Neural cell (in vitro differentiated cells): ENCODE results near the gene EMC9. TPM values are rescaled to one million over a fixed set of nuclear protein-coding genes. Genes with fewer than 3 reads are reported as not detected.

Source experiments
- H2AFZ ChIP-seq: fragments of 200-600, 300-800 bp; sonication (generic), shearing (Covaris generic); 2 replicates; pipeline ENCODE4 v1.6.0; 2014; ENCODE audit warnings: low read depth, mild to moderate bottlenecking, antibody characterized with exemption, low read length, moderate library complexity
- H3F3A ChIP-seq: fragments of 200-600 bp; shearing (Covaris generic); 2 replicates; pipeline ENCODE4 v1.6.1; 2016; ENCODE audit warnings: mild to moderate bottlenecking, moderate library complexity, mixed read lengths, antibody characterized with exemption, low read length; ENCODE audit not compliant: insufficient read depth, poor library complexity, severe bottlenecking
- H3K27ac ChIP-seq: fragments of 200-600, 300-800 bp; sonication (generic), shearing (Covaris generic); 2 replicates; pipeline ENCODE4 v1.5.1; 2014; ENCODE audit warnings: mild to moderate bottlenecking, low read length, moderate library complexity
- H3K27me3 ChIP-seq: fragments of 300-800, 200-600 bp; sonication (generic), shearing (Covaris generic); 2 replicates; pipeline ENCODE4 v1.6.0; 2014; ENCODE audit warnings: mild to moderate bottlenecking, low read depth, low read length, moderate library complexity; ENCODE audit not compliant: insufficient read depth
- H3K36me3 ChIP-seq: fragments of 300-800, 200-600 bp; sonication (generic), shearing (Covaris generic); 2 replicates; pipeline ENCODE4 v1.5.1; 2014; ENCODE audit warnings: mild to moderate bottlenecking, antibody characterized with exemption, low read length, moderate library complexity; ENCODE audit not compliant: insufficient read depth
- H3K4me2 ChIP-seq: fragments of 300-800, 200-600 bp; sonication (generic), shearing (Covaris generic); 2 replicates; pipeline ENCODE4 v1.6.0; 2014; ENCODE audit warnings: mild to moderate bottlenecking, low read length
- H3K4me3 ChIP-seq: fragments of 300-800, 200-600 bp; sonication (generic), shearing (Covaris generic); 2 replicates; pipeline ENCODE4 v1.5.1; 2014; ENCODE audit warnings: mild to moderate bottlenecking, low read length, moderate library complexity
- H3K79me2 ChIP-seq: fragments of 200-600 bp; shearing (Covaris generic); replicated peaks from 2 replicates; pipeline ENCODE4 v1.6.0; 2014; ENCODE audit warnings: mild to moderate bottlenecking, low read length, moderate library complexity; ENCODE audit not compliant: insufficient read depth
- H3K9ac ChIP-seq: fragments of 300-800, 200-600 bp; sonication (generic), shearing (Covaris generic); 2 replicates; pipeline ENCODE4 v1.6.1; 2016; ENCODE audit warnings: mild to moderate bottlenecking, low read length, mixed read lengths
- H3K9me2 ChIP-seq: fragments of 200-600 bp; shearing (Covaris generic); 2 replicates; pipeline ENCODE4 v1.6.1; 2016; ENCODE audit warnings: mild to moderate bottlenecking, low read length, mixed read lengths; ENCODE audit not compliant: insufficient read depth
- H3K9me3 ChIP-seq: fragments of 200-600, 300-800 bp; sonication (generic), shearing (Covaris generic); 2 replicates; pipeline ENCODE4 v1.6.1; 2016; ENCODE audit warnings: mild to moderate bottlenecking, mixed run types, low read length, moderate library complexity, mixed read lengths
- H4K20me1 ChIP-seq: fragments of 200-600 bp; shearing (Covaris generic); 2 replicates; pipeline ENCODE4 v1.6.1; 2016; ENCODE audit warnings: mild to moderate bottlenecking, mixed run types; ENCODE audit not compliant: insufficient read depth
- EP300 ChIP-seq: fragments of 450-650 bp; conservative IDR thresholded peaks from 2 replicates; pipeline ENCODE4 v1.6.1; 2014; ENCODE audit warnings: antibody characterized with exemption, mild to moderate bottlenecking, moderate library complexity; ENCODE audit not compliant: poor library complexity, severe bottlenecking
- EZH2 ChIP-seq: fragments of 200-600, 300-800 bp; shearing (Covaris generic), sonication (generic); IDR thresholded peaks from 2 replicates; pipeline ENCODE4 v1.6.1; 2014; ENCODE audit warnings: antibody characterized with exemption, low read length, borderline replicate concordance, mild to moderate bottlenecking; ENCODE audit not compliant: insufficient read depth, poor library complexity, severe bottlenecking
- MXI1 ChIP-seq: fragments of 450-650 bp; conservative IDR thresholded peaks from 2 replicates; pipeline ENCODE4 v1.6.1; 2014; ENCODE audit warnings: antibody characterized with exemption, mild to moderate bottlenecking; ENCODE audit not compliant: poor library complexity, severe bottlenecking
- POLR2AphosphoS5 ChIP-seq: IDR thresholded peaks from 2 replicates; pipeline ENCODE4 v1.6.1; 2012
- RAD21 ChIP-seq: fragments of 450-650 bp; conservative IDR thresholded peaks from 2 replicates; pipeline ENCODE4 v1.6.1; 2014; ENCODE audit warnings: antibody characterized with exemption, mild to moderate bottlenecking, moderate library complexity
- SMC3 ChIP-seq: fragments of 450-650 bp; conservative IDR thresholded peaks from 2 replicates; pipeline ENCODE4 v1.6.1; 2014; ENCODE audit warnings: antibody characterized with exemption, mild to moderate bottlenecking, moderate library complexity; ENCODE audit not compliant: poor library complexity
- TAF1 ChIP-seq: IDR thresholded peaks from 2 replicates; pipeline ENCODE4 v1.6.1; 2012; ENCODE audit warnings: low read depth
- polyA plus RNA-seq: library from polyadenylated mRNA; depleted of rRNA; stranded (reverse); fragments of >200 nt; gene quantifications from 2 replicates; pipeline ENCODE4 v1.2.3, GENCODE V29; 2014
- TF ChIP-seq, protein P1 (sequence below): IDR thresholded peaks from 2 replicates; pipeline ENCODE4 v1.6.1; 2012; ENCODE audit warnings: borderline replicate concordance
- TF ChIP-seq, protein P2 (sequence below): fragments of 450-650 bp; IDR thresholded peaks from 2 replicates; pipeline ENCODE4 v1.5.1; 2014; ENCODE audit warnings: antibody characterized with exemption, mild to moderate bottlenecking, moderate library complexity; ENCODE audit not compliant: poor library complexity, severe bottlenecking

The EMC9 gene
- polyA plus RNA-seq, 1 donor from 2014 or later, result 45.1 TPM

DNA sequence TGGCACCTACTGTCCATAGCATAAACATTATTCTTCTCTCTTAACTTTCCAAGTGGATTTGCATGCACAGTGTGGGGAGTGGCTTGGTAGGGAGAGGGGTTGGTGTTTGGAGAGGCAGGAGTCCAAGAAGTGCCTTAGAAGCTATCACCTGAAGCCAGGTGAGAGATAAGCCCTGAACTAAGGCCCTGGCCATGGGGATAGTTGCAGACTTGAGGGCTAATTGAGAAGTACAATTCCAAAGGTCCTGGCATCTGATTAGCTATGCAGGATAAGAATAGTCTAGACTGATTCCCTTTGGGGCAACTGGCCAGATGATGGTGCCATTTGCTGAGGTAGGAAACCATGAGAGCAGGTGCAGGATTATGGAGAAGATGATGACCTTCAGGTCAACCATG, 49.3 kb downstream of the EMC9 start:
- Histone ChIP-seq H3K4me2 (no peak overlapping the region), H3K4me3 (no peak overlapping the region), H3K79me2 (no peaks in the 10 kb centered on the region), H3K9me2 (no peaks in the 10 kb centered on the region), H3K9me3 (no peaks in the 10 kb centered on the region), H3K36me3 (no peaks in the 10 kb centered on the region), H2AFZ (no peak overlapping the region), H3K27ac (no peak overlapping the region), H3K27me3 (peaks cover 16% of the 10 kb centered on the region), H3F3A (no peaks in the 10 kb centered on the region), H3K9ac (no peak overlapping the region), H4K20me1 (no peaks in the 10 kb centered on the region)
- TF ChIP-seq, protein P1, sequence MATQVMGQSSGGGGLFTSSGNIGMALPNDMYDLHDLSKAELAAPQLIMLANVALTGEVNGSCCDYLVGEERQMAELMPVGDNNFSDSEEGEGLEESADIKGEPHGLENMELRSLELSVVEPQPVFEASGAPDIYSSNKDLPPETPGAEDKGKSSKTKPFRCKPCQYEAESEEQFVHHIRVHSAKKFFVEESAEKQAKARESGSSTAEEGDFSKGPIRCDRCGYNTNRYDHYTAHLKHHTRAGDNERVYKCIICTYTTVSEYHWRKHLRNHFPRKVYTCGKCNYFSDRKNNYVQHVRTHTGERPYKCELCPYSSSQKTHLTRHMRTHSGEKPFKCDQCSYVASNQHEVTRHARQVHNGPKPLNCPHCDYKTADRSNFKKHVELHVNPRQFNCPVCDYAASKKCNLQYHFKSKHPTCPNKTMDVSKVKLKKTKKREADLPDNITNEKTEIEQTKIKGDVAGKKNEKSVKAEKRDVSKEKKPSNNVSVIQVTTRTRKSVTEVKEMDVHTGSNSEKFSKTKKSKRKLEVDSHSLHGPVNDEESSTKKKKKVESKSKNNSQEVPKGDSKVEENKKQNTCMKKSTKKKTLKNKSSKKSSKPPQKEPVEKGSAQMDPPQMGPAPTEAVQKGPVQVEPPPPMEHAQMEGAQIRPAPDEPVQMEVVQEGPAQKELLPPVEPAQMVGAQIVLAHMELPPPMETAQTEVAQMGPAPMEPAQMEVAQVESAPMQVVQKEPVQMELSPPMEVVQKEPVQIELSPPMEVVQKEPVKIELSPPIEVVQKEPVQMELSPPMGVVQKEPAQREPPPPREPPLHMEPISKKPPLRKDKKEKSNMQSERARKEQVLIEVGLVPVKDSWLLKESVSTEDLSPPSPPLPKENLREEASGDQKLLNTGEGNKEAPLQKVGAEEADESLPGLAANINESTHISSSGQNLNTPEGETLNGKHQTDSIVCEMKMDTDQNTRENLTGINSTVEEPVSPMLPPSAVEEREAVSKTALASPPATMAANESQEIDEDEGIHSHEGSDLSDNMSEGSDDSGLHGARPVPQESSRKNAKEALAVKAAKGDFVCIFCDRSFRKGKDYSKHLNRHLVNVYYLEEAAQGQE, result no peak
- TF ChIP-seq MXI1, result no peak
- TF ChIP-seq TAF1, result no peak
- no peak for TF ChIP-seq EP300
- TF ChIP-seq, protein P2, sequence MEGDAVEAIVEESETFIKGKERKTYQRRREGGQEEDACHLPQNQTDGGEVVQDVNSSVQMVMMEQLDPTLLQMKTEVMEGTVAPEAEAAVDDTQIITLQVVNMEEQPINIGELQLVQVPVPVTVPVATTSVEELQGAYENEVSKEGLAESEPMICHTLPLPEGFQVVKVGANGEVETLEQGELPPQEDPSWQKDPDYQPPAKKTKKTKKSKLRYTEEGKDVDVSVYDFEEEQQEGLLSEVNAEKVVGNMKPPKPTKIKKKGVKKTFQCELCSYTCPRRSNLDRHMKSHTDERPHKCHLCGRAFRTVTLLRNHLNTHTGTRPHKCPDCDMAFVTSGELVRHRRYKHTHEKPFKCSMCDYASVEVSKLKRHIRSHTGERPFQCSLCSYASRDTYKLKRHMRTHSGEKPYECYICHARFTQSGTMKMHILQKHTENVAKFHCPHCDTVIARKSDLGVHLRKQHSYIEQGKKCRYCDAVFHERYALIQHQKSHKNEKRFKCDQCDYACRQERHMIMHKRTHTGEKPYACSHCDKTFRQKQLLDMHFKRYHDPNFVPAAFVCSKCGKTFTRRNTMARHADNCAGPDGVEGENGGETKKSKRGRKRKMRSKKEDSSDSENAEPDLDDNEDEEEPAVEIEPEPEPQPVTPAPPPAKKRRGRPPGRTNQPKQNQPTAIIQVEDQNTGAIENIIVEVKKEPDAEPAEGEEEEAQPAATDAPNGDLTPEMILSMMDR, result no peak
- no peak for TF ChIP-seq EZH2
- no peak for TF ChIP-seq POLR2AphosphoS5
- TF ChIP-seq SMC3, result no peak
- no peak for TF ChIP-seq RAD21

DNA sequence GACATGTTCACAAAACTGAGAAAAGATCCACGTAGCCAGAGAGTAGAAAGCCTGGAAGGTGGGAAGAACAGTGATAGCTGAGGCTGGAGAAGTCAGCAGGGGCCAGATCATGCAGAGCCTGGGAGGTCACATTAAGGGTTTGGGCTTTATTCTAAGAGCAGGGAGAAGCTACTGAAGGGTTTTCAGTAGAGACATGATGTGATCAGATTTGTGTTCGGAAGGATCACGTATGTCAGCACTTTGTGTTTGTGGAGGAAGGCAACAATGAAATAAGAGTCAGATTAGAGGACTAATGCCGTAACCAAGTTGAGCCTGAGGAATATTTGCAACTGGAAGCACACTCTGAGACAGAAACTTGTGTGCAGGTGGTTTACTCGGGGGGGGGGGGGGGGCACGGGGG, 51.5 kb downstream of the EMC9 start:
- TF ChIP-seq EP300 (no peak), SMC3 (no peak), EZH2 (no peak), MXI1 (no peak), POLR2AphosphoS5 (no peak), TAF1 (no peak), RAD21 (no peak)
- TF ChIP-seq, protein P1, result no peak
- TF ChIP-seq, protein P2, result no peak
- H3K27ac ChIP-seq, result no peak overlapping the region
- no peaks in the 10 kb centered on the region for H3K9me2 ChIP-seq
- no peaks in the 10 kb centered on the region for H3F3A ChIP-seq
- H3K36me3 ChIP-seq, result no peaks in the 10 kb centered on the region
- no peaks in the 10 kb centered on the region for H3K79me2 ChIP-seq
- H3K27me3 ChIP-seq, result peaks cover 14% of the 10 kb centered on the region
- H3K4me2 ChIP-seq, result no peak overlapping the region
- H3K9ac ChIP-seq, result no peak overlapping the region
- no peak overlapping the region for H3K4me3 ChIP-seq
- H4K20me1 ChIP-seq, result no peaks in the 10 kb centered on the region
- H2AFZ ChIP-seq, result no peak overlapping the region
- H3K9me3 ChIP-seq, result no peaks in the 10 kb centered on the region
